ENCODE measurements around the gene P3R3URF.
A peak's percentile ranks its signal among the peaks of the same experiment; 100 is the strongest.

The P3R3URF gene

DNA sequence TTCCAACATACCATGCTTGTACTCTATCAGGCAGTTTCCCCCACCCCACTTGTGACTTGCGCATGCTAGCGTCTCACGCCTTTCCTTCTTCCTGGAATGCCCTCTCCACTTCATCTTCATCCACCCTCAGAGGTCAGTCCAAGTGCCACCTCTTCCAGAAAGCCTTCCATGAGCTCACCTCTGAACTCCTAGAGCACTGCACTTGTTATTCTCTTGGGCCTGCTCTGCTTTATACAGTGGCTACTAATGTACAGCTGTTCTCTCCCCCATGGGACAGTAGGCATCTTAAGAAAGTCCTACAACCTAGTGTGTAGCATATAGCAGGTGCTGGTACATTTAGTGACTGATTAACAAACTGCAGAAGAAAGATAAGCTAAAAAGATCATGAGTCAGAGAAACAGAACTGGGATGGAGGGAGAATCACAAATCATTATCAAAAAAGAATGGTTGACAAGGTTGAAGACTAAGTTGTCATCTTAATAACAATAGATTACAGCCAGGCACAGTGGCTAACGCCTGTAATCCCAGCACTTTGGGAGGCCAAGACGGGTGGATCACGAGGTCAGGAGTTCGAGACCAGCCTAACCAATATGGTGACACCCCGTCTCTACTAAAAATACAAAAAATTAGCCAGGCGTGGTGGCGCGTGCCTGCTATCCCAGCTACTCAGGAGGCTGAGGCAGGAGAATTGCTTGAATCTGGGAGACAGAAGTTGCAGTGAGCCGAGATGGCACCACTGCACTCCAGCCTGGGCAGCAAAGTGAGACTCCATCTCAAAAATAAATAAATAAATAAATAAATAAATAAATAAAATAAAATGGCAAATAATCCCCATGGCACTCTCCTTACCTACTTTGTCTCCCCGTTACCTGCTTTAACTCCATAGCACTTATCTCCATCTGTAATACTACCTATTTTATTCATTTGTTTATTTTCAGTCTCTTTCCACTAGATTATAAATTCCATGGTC lies 17.7 kb downstream of the P3R3URF start:
- H2AFZ ChIP-seq (ENCODE audit: low read length), result no peak overlapping the region
- no peak overlapping the region for H3K4me2 ChIP-seq (ENCODE audit: low read depth, low read length, poor library complexity, severe bottlenecking)
- no peaks in the 10 kb centered on the region for H3K9me2 ChIP-seq (replicated peaks; ENCODE audit: low read depth, low read length)
- no peaks in the 10 kb centered on the region for H3K79me2 ChIP-seq (ENCODE audit: insufficient read depth, low read length)
- no peaks in the 10 kb centered on the region for H3F3A ChIP-seq (ENCODE audit: low read depth)
- no peaks in the 10 kb centered on the region for H3K27me3 ChIP-seq (ENCODE audit: insufficient read depth, low read length, poor library complexity, severe bottlenecking)
- no peak overlapping the region for H3K9ac ChIP-seq (ENCODE audit: low read depth, low read length, poor library complexity, severe bottlenecking)
- no peaks in the 10 kb centered on the region for H3K36me3 ChIP-seq (ENCODE audit: insufficient read depth, low read length)
- H4K20me1 ChIP-seq (ENCODE audit: insufficient read depth, low read length, poor library complexity, severe bottlenecking), result no peaks in the 10 kb centered on the region
- no peak overlapping the region for H3K4me3 ChIP-seq (ENCODE audit: low read length, poor library complexity, severe bottlenecking)
- peaks cover 4% of the 10 kb centered on the region for H3K4me1 ChIP-seq (ENCODE audit: insufficient read depth, low read length, poor library complexity, severe bottlenecking)
- no peaks in the 10 kb centered on the region for H3K9me3 ChIP-seq (ENCODE audit: insufficient read depth, low read depth, low read length)
- TF ChIP-seq, protein P1, sequence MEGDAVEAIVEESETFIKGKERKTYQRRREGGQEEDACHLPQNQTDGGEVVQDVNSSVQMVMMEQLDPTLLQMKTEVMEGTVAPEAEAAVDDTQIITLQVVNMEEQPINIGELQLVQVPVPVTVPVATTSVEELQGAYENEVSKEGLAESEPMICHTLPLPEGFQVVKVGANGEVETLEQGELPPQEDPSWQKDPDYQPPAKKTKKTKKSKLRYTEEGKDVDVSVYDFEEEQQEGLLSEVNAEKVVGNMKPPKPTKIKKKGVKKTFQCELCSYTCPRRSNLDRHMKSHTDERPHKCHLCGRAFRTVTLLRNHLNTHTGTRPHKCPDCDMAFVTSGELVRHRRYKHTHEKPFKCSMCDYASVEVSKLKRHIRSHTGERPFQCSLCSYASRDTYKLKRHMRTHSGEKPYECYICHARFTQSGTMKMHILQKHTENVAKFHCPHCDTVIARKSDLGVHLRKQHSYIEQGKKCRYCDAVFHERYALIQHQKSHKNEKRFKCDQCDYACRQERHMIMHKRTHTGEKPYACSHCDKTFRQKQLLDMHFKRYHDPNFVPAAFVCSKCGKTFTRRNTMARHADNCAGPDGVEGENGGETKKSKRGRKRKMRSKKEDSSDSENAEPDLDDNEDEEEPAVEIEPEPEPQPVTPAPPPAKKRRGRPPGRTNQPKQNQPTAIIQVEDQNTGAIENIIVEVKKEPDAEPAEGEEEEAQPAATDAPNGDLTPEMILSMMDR (conservative IDR thresholded peaks at IDR 0.05; ENCODE audit: low read length), result no peak
- TF ChIP-seq EZH2phosphoT487 (IDR thresholded peaks at IDR 0.05; ENCODE audit: borderline replicate concordance), result no peak

DNA sequence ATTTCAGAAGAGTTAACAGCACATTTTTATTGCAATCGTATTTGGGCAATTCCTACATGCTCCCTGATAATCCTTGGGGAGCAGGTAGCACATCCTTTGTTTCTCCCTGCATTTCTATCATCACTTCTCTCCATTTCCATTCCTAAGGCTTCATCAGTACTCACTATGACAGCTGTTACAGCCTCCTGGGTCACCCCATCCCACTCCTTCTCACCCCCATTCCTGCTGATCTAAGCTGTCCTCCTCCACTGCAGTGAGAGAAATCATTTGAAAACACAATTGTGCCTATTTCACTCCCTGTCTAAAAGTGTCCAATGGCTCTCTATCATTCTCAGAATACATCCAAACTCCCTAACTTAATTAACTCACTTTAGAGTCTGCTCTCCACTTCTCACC lies 18.4 kb downstream of the P3R3URF start:
- Histone ChIP-seq H3K9ac (ENCODE audit: low read depth, low read length, poor library complexity, severe bottlenecking) (no peak overlapping the region), H3K4me1 (ENCODE audit: insufficient read depth, low read length, poor library complexity, severe bottlenecking) (peaks cover 7% of the 10 kb centered on the region), H3K79me2 (ENCODE audit: insufficient read depth, low read length) (no peaks in the 10 kb centered on the region), H3K27me3 (ENCODE audit: insufficient read depth, low read length, poor library complexity, severe bottlenecking) (no peaks in the 10 kb centered on the region), H3F3A (ENCODE audit: low read depth) (no peaks in the 10 kb centered on the region), H3K9me2 (replicated peaks; ENCODE audit: low read depth, low read length) (no peaks in the 10 kb centered on the region), H3K36me3 (ENCODE audit: insufficient read depth, low read length) (no peaks in the 10 kb centered on the region), H2AFZ (ENCODE audit: low read length) (no peak overlapping the region), H3K9me3 (ENCODE audit: insufficient read depth, low read depth, low read length) (no peaks in the 10 kb centered on the region), H3K4me2 (ENCODE audit: low read depth, low read length, poor library complexity, severe bottlenecking) (no peak overlapping the region), H4K20me1 (ENCODE audit: insufficient read depth, low read length, poor library complexity, severe bottlenecking) (no peaks in the 10 kb centered on the region), H3K4me3 (ENCODE audit: low read length, poor library complexity, severe bottlenecking) (no peak overlapping the region)
- no peak for TF ChIP-seq EZH2phosphoT487 (IDR thresholded peaks at IDR 0.05; ENCODE audit: borderline replicate concordance)
- TF ChIP-seq, protein P1 (conservative IDR thresholded peaks at IDR 0.05; ENCODE audit: low read length), result no peak

DNA sequence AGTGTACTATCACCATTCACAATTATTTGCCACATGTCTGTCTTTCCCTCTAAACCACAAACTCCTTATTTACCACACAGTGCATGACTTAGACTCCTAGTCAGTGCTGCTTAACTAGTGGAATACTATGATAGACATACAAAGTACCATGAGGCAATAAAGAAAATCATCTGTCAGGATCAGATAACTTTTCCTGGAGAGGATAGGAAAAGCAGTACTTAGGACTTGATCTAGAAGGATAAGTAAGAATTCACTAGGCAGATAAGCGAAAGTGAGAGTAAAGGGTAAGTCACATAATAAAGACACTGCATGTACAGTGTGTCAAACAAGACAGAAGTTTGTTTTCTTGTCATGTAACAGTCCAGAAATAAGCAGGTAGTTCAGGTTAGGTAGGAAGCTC lies 22.6 kb downstream of the P3R3URF start:
- Histone ChIP-seq H3K36me3 (ENCODE audit: insufficient read depth, low read length) (no peaks in the 10 kb centered on the region), H3K79me2 (ENCODE audit: insufficient read depth, low read length) (no peaks in the 10 kb centered on the region), H2AFZ (ENCODE audit: low read length) (peak overlapping the region; percentile 13; the same call in 1 of the 2 replicates), H3K9me2 (replicated peaks; ENCODE audit: low read depth, low read length) (no peaks in the 10 kb centered on the region), H3K4me2 (ENCODE audit: low read depth, low read length, poor library complexity, severe bottlenecking) (no peak overlapping the region), H3K4me1 (ENCODE audit: insufficient read depth, low read length, poor library complexity, severe bottlenecking) (peaks cover 7% of the 10 kb centered on the region), H3K27me3 (ENCODE audit: insufficient read depth, low read length, poor library complexity, severe bottlenecking) (no peaks in the 10 kb centered on the region), H3K4me3 (ENCODE audit: low read length, poor library complexity, severe bottlenecking) (no peak overlapping the region), H3K9me3 (ENCODE audit: insufficient read depth, low read depth, low read length) (no peaks in the 10 kb centered on the region), H4K20me1 (ENCODE audit: insufficient read depth, low read length, poor library complexity, severe bottlenecking) (no peaks in the 10 kb centered on the region), H3F3A (ENCODE audit: low read depth) (no peaks in the 10 kb centered on the region), H3K9ac (ENCODE audit: low read depth, low read length, poor library complexity, severe bottlenecking) (no peak overlapping the region)
- TF ChIP-seq EZH2phosphoT487 (IDR thresholded peaks at IDR 0.05; ENCODE audit: borderline replicate concordance), result no peak
- TF ChIP-seq, protein P1 (conservative IDR thresholded peaks at IDR 0.05; ENCODE audit: low read length), result no peak

Data from Loucy (cell line).